Central memory CD8-positive, alpha-beta T cell (primary cell): ENCODE measurements around the gene SH2D3A.
"Not testable (repeated sequence)": the region's sequence is repeated elsewhere in the genome, so short reads cannot be mapped to it uniquely, and the experiment has no call there.

Experiments
- ATAC-seq: fragments of 150-1000 bp; cut with Tn5 transposase; replicated peaks from 2 replicates; pipeline ENCODE4 v1.10.0; 2022; ENCODE audit warnings: mild to moderate bottlenecking, moderate FRiP score, moderate number of reproducible peaks; ENCODE audit not compliant: poor library complexity, severe bottlenecking; ENCODE audit errors: extremely low read depth
- DNase-seq, 2 donors: peaks; one replicate each; pipeline ENCODE4 v3.0.0; 2021; ENCODE audit warnings: low spot score in 2 of 2
- H3K27ac Mint-ChIP-seq: one replicate; pipeline ENCODE4 v1.8.0; 2022; ENCODE audit warnings: low read depth, mild to moderate bottlenecking, moderate library complexity, mixed read lengths
- H3K27me3 Mint-ChIP-seq: one replicate; pipeline ENCODE4 v1.8.0; 2022; ENCODE audit warnings: mixed read lengths
- H3K36me3 Mint-ChIP-seq: one replicate; pipeline ENCODE4 v1.8.0; 2022; ENCODE audit warnings: mild to moderate bottlenecking, moderate library complexity, mixed read lengths; ENCODE audit not compliant: insufficient read depth
- H3K4me1 Mint-ChIP-seq: one replicate; pipeline ENCODE4 v1.8.0; 2022; ENCODE audit warnings: mixed read lengths
- H3K4me3 Mint-ChIP-seq: one replicate; pipeline ENCODE4 v1.8.0; 2022; ENCODE audit warnings: mild to moderate bottlenecking, moderate library complexity, mixed read lengths
- H3K9me3 Mint-ChIP-seq: one replicate; pipeline ENCODE4 v1.8.0; 2022; ENCODE audit warnings: mixed read lengths

The SH2D3A gene

DNA sequence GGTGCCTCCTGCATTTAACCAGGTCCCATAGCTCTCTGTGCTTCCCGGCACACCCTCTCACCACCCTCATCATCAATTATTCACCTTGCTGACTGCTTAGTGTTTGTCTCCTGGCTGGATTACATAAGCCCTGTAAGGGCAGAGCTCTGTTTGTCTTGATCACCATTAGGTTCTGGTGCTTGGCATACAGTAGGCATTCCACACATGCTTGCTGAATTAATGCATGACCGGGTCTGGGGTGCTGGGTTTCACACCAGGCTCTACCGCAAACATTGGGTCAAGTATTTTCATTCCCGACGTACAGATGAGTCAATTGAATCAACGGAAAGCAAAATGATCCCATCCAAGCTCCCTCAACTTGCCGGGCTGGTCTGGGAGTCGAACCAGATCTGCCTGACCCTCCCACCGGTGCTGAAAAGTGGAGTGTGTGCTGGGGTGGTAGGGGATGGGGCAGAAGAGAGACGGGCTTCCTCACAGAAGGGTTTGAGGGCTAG is 33.8 kb upstream of the SH2D3A start:
- H3K4me3 Mint-ChIP-seq, result peak overlapping the region; percentile 85
- peaks cover 16% of the 10 kb centered on the region for H3K36me3 Mint-ChIP-seq
- no peaks in the 10 kb centered on the region for H3K27me3 Mint-ChIP-seq
- peaks cover 64% of the 10 kb centered on the region for H3K4me1 Mint-ChIP-seq
- ATAC-seq (no peak), DNase-seq (no peak)
- no peaks in the 10 kb centered on the region for H3K9me3 Mint-ChIP-seq
- peak overlapping the region; percentile 92 for H3K27ac Mint-ChIP-seq

DNA sequence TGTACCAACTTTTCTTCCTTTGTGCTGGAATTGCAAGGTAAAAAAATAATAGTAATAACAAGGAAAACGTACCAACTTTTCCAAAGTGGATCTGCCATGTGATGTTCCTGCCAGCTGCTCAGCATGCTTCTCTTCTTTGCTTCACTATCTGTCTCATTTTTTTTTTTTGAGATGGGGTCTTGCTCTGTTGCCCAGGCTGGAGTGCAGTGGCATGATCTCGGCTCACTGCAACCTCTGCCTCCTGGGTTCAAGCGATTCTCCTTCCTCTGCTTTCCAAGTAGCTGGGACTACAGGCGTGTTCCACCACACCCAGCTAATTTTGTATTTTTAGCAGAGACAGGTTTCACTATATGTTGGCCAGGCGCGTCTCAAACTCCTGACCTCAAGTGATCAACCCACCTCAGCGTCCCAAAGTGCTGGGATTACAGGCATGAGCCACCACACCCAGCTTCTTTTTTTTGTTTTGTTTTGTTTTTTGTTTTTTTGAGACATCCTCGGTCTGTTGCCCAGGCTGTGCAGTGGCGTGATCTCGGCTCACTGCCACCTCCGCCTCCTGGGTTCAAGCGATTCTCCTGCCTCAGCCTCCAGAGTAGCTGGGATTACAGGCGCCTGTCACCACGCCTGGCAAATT is 33.0 kb upstream of the SH2D3A start:
- Mint-ChIP-seq H3K36me3 (peaks cover 14% of the 10 kb centered on the region), H3K4me1 (peaks cover 69% of the 10 kb centered on the region), H3K27ac (peak overlapping the region; percentile 92), H3K4me3 (peak overlapping the region; percentile 85)
- H3K9me3 Mint-ChIP-seq, H3K27me3 Mint-ChIP-seq, DNase-seq, ATAC-seq: not testable (repeated sequence)

DNA sequence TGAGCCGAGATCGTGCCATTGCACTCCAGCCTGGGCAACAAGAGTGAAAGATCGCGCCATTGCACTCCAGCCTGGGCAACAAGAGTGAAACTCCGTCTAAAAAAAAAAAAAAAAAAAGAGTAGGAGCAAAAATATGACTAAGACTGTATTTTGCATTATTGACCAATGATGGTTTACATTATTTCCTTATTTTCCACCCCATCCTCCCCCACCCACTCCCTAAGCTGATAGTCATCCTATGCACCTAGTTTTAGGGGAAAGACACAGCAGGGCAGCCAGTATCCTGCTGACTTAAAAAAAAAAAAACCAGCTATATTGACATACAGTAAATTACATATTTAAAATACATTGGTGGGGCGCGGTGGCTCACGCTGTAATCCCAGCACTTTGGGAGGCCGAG is 30.4 kb upstream of the SH2D3A start:
- Mint-ChIP-seq H3K9me3 (no peaks in the 10 kb centered on the region), H3K27ac (no peak overlapping the region), H3K4me3 (no peak overlapping the region), H3K36me3 (peaks cover 16% of the 10 kb centered on the region), H3K4me1 (peaks cover 70% of the 10 kb centered on the region), H3K27me3 (no peaks in the 10 kb centered on the region)
- DNase-seq (no peak), ATAC-seq (no peak)

DNA sequence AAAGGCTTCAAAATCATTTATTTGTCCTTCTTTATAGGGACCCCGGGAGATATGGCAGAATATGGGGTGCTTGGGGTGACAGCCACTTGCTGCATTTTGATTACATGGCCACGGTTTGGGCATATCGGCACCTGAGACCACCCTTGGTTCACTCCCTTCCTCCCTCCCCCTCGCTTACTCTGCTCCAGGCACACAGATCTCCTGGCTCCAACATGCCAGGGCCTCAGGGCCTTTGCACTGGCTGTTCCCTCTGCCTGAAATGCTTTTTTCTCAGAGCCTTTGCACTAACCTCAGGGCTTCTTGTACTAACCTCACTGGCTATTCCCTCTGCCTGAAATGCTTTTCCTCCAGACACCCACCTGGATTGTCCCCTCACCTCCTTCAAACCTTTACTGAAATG is 29.0 kb upstream of the SH2D3A start:
- Mint-ChIP-seq H3K36me3 (peaks cover 13% of the 10 kb centered on the region), H3K27me3 (no peaks in the 10 kb centered on the region), H3K4me3 (no peak overlapping the region), H3K4me1 (peaks cover 72% of the 10 kb centered on the region), H3K27ac (no peak overlapping the region), H3K9me3 (no peaks in the 10 kb centered on the region)
- DNase-seq (no peak), ATAC-seq (no peak)

DNA sequence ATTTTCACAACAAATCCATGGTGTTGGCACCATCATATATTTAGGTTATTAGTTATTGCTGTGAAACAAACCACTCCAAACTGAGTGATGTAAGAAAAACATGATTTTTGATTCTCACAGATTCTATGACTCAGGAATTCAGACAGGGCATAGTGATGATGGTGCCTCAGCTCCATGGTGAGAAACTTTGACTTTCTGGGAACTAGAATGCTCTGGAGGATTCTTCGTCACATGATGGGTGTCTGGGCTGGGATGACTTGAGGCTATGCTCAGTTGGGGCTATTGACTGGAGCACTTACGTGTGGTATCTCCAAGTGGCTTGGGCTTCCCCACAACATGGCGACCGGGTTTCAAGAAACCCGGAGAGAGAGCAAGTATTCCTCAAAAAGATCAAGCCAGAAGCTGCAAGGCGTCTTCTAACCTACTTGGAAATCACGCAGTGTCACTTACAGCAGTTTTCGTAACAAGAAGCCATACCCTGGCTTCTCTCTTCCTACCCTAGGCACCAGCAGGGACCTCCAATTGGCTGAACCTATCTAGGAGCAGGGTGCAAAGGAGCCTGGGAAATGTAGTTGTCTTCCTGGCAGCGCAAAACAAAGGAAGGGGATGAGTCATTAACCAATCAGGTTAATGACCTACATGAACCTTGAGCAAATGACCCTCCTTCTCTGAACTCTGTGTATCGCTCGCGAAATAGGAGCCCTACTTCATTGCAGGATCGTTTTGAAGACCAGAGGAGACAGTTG is 27.6 kb upstream of the SH2D3A start:
- H3K27ac Mint-ChIP-seq, result no peak overlapping the region
- no peak for DNase-seq
- no peaks in the 10 kb centered on the region for H3K27me3 Mint-ChIP-seq
- peaks cover 13% of the 10 kb centered on the region for H3K36me3 Mint-ChIP-seq
- no peak for ATAC-seq
- no peak overlapping the region for H3K4me3 Mint-ChIP-seq
- H3K9me3 Mint-ChIP-seq, result no peaks in the 10 kb centered on the region
- H3K4me1 Mint-ChIP-seq, result peaks cover 63% of the 10 kb centered on the region

DNA sequence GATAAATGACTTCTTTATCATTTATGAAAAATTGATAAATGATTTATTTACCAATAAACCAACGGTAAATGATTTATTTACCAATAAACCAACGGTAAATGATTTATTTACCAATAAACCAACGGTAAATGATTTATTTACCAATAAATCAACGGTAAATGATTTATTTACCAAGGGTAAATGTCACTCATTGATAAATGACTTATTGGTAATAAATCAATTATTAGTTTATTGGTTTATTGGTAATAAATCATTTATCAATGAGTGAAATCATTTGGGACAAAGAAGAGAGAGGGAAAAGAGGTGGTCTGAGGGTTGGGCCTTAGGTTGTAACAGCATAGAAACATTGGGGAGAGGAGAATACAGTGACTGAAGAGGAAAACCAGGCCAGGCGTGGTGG is 26.7 kb upstream of the SH2D3A start:
- H3K4me1 Mint-ChIP-seq, result peaks cover 63% of the 10 kb centered on the region
- no peaks in the 10 kb centered on the region for H3K27me3 Mint-ChIP-seq
- no peak for ATAC-seq
- DNase-seq, result no peak
- H3K27ac Mint-ChIP-seq, result no peak overlapping the region
- H3K9me3 Mint-ChIP-seq, result no peaks in the 10 kb centered on the region
- peaks cover 16% of the 10 kb centered on the region for H3K36me3 Mint-ChIP-seq
- H3K4me3 Mint-ChIP-seq, result no peak overlapping the region

DNA sequence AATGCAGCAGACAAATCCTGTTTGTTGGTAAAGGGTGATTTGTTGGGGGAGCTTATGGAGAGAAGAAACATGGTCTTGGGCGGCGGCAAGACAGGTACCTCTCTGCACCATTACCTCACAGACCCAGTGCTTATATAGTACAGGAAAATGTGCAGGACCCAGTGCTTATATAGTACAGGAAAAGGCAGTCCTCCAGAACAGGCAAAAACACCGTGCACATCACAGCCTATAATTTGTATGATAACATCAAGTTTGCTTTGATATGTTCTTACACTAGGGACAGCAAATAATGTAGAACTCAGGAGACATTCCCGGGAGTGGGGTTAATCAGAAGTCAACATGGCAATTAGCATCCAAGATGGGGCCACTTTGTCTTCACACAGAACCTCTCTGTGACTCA is 26.2 kb upstream of the SH2D3A start:
- ATAC-seq (no peak), DNase-seq (no peak)
- Mint-ChIP-seq H3K4me1 (peaks cover 63% of the 10 kb centered on the region), H3K4me3 (no peak overlapping the region), H3K36me3 (peaks cover 20% of the 10 kb centered on the region), H3K27ac (peak overlapping the region; percentile 73), H3K27me3 (no peaks in the 10 kb centered on the region), H3K9me3 (no peaks in the 10 kb centered on the region)

DNA sequence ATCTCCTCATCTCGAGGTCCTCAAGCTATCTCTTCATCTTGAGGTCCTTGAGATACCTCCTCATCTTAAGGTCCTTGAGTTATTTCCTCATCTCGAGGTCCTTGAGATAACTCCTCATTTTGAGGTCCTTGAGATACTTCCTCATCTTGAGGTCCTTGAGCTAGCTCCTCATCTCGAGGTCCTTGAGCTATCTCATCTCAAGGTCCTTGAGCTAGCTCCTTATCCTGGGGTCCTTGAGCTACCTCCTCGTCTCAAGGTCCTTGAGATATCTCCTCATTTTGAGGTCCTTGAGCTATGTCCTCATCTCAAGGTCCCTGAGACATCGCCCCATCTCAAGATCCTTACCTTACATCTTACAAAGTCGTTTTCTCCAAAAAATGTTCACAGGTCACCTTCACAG is 24.0 kb upstream of the SH2D3A start:
- no peak for DNase-seq
- Mint-ChIP-seq H3K27me3 (no peaks in the 10 kb centered on the region), H3K4me1 (peaks cover 62% of the 10 kb centered on the region), H3K9me3 (no peaks in the 10 kb centered on the region), H3K27ac (peak overlapping the region; percentile 73), H3K4me3 (no peak overlapping the region), H3K36me3 (peaks cover 20% of the 10 kb centered on the region)
- no peak for ATAC-seq

DNA sequence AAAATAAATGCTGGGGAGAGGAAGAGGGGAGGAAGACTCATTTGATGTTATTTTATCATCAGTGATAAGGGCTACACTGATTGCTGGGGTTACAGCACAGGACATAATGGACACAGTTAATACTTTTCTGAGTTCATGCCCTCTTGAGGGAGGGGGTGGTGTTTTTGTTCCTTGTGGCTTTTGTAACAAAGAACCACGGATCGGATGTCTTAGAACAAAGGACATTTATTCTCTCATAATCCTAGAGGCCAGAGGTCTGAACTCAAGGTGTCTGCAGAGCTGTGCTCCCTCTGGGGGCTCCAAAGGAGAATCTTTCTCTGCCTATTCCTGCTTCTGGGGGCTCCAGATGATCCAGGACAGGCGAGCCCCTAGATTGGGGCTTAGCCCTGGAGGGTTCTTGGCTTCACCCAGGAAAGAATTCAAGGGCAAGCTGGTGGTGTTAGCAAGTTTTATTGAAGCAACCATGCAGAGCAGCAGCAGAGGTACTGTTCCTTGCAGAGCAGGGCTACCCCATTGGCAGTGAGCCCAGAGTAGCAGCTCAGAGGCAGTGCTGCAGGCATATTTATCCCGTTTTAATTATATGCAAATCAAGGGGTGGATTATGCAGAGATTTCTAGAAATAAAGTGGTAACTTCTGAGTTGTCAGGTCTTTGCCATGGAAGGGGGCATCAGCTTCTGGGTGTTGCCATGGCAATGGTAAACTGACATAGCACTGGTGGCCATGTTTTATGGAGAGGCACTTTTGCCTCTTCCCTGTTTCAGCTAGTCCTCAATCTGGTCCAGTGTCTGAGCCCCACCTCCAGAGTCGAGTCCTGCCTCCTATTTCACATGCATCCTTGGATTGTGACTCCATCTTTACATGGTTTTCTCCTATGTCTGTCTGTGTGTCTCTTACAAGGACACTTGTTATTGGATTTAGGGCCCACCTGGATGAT is 23.2 kb upstream of the SH2D3A start:
- H3K4me1 Mint-ChIP-seq, result peaks cover 60% of the 10 kb centered on the region
- H3K9me3 Mint-ChIP-seq, result no peaks in the 10 kb centered on the region
- H3K4me3 Mint-ChIP-seq, result no peak overlapping the region
- DNase-seq (no peak), ATAC-seq (no peak)
- H3K36me3 Mint-ChIP-seq, result peaks cover 27% of the 10 kb centered on the region
- no peaks in the 10 kb centered on the region for H3K27me3 Mint-ChIP-seq
- H3K27ac Mint-ChIP-seq, result peak overlapping the region; percentile 73

DNA sequence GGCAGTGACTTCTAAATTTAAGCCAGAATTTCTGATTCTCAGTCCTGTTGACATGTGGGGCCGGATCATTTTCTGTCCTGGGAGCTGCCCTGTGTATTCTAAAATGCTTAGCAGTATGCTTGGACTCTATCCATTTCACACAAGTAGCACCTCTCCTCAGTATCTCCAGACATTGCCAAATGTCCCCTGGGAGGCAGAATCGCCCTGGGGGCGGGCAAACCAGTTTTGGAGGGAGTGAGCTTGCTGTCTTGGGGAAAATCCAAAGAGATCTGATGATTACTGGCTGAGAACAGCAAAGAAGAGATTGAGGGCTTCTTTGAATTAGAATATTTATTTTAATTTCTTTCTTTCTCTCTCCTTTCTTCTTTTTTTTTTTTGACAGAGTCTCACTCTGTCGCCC is 21.7 kb upstream of the SH2D3A start:
- Mint-ChIP-seq H3K27ac (peak overlapping the region; percentile 68), H3K9me3 (no peaks in the 10 kb centered on the region), H3K27me3 (no peaks in the 10 kb centered on the region), H3K4me3 (no peak overlapping the region), H3K36me3 (peaks cover 37% of the 10 kb centered on the region), H3K4me1 (peaks cover 56% of the 10 kb centered on the region)
- ATAC-seq (no peak), DNase-seq (no peak)

DNA sequence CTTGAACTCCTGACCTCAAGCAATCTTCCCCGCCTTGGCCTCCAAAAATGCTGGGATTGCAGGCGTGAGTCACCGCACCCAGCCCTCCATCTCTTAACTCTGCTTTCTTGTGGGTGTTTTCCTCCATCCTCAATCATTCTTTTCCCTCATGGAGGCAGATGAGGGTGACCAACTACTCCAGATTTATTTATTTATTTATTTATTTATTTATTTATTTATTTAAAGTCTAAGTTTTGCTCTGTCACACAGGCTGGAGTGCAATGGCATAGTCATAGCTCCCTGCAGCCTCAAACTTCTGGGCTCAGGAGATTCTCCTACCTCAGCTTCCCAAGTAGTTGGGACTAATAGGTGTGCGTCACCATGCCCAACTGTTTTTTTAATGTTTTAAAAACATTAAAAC is 20.2 kb upstream of the SH2D3A start:
- Mint-ChIP-seq H3K27me3 (no peaks in the 10 kb centered on the region), H3K36me3 (peaks cover 35% of the 10 kb centered on the region), H3K4me3 (no peak overlapping the region), H3K9me3 (no peaks in the 10 kb centered on the region), H3K27ac (no peak overlapping the region), H3K4me1 (peaks cover 52% of the 10 kb centered on the region)
- ATAC-seq (no peak), DNase-seq (no peak)

DNA sequence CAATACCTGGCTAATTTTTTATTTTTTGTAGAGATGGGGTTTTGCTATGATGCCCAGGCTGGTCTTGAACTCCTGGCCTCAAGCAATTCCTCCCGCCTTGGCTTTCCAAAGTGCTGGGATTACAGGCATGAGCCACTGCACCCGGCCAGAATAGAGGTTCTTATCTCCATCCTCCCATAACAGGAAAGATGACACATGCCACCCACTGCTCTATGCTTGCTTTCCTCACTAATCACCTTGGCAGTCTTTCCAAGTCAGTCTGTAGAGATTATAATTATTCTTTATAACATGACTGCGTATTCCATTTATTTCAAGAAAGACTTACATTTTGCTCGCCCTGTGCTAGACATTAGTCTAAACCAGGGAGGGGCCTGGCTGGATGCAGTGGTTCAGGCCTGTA is 12.0 kb upstream of the SH2D3A start:
- Mint-ChIP-seq H3K9me3 (no peaks in the 10 kb centered on the region), H3K27me3 (no peaks in the 10 kb centered on the region), H3K4me3 (no peak overlapping the region), H3K36me3 (peaks cover 24% of the 10 kb centered on the region), H3K4me1 (peaks cover 60% of the 10 kb centered on the region), H3K27ac (no peak overlapping the region)
- ATAC-seq (no peak), DNase-seq (no peak)
